Endothelial cell of umbilical vein (primary cell): Measurements from ENCODE around the gene UBE2U. TPM values are rescaled to one million over a fixed set of nuclear protein-coding genes. Genes with fewer than 3 reads are reported as not detected.

Experiments used
- BruUV-seq: library from RNA; stranded (reverse); fragments of 400-500 nt; replicated peaks from 2 replicates; lab custom pipeline; 2021; lab: Mats Ljungman, UMichigan
- CTCF ChIA-PET: fragments of 300-600, 350-600 bp; sonication (Branson Sonifier 250); formaldehyde crosslinking; loops from one replicate; lab custom pipeline; 2021; ENCODE audit warnings: antibody characterized with exemption, inconsistent platforms; lab: Charles Lee
- POLR2A ChIA-PET: fragments of 300-600, 350-600 bp; sonication (Branson Sonifier 250); formaldehyde crosslinking; loops from one replicate; lab custom pipeline; 2021; ENCODE audit warnings: antibody characterized with exemption, inconsistent platforms; lab: Charles Lee
- DNase-seq: peaks from one replicate; pipeline ENCODE4 v3.0.0-alpha.2; 2011; ENCODE audit warnings: low read depth, low spot score
- FAIRE-seq: peaks from 2 replicates; lab custom pipeline; 2011; peaks lifted over from hg19 to GRCh38; lab: Jason Lieb, UNC
- H2AFZ ChIP-seq: 2 replicates; pipeline ENCODE4 v1.6.0; 2012; ENCODE audit warnings: low read depth, low read length, control low read depth, inconsistent platforms
- H3K27ac ChIP-seq: 2 replicates; pipeline ENCODE4 v1.5.1; 2011; ENCODE audit warnings: low read depth, mild to moderate bottlenecking, control low read depth, low read length, moderate library complexity; ENCODE audit not compliant: insufficient read depth
- H3K27me3 ChIP-seq, 2 experiments: 2 replicates each; pipeline versions ENCODE4 v1.6.0 to v1.6.1; 2011; ENCODE audit warnings: low read length in 2 of 2, mixed read lengths in 1 of 2; ENCODE audit not compliant: control insufficient read depth in 2 of 2, insufficient read depth in 2 of 2
- H3K36me3 ChIP-seq, 2 experiments: 2 replicates in 1 of 2; 3 replicates in 1 of 2; pipeline ENCODE4 v1.5.1; 2011; ENCODE audit warnings: low read length in 2 of 2, mild to moderate bottlenecking in 1 of 2, moderate library complexity in 1 of 2; ENCODE audit not compliant: control insufficient read depth in 2 of 2, insufficient read depth in 2 of 2; ENCODE audit errors: extremely low read depth in 1 of 2
- H3K4me1 ChIP-seq: 3 replicates; pipeline ENCODE4 v1.5.1; 2011; ENCODE audit warnings: mild to moderate bottlenecking, low read length; ENCODE audit not compliant: control insufficient read depth, insufficient read depth; ENCODE audit errors: extremely low read depth
- H3K4me2 ChIP-seq: 2 replicates; pipeline ENCODE4 v1.6.1; 2011; ENCODE audit warnings: low read length, control low read depth, mixed read lengths; ENCODE audit not compliant: insufficient read depth
- H3K4me3 ChIP-seq, 3 experiments: fragments of 200-600 bp in 1 of 3; sonication (generic), shearing (Covaris generic) in 1 of 3; replicated peaks in 1 of 3; 2 replicates each; pipeline ENCODE4 v1.5.1; 2011 to 2016; ENCODE audit warnings: control low read depth in 3 of 3, low read length in 3 of 3, mild to moderate bottlenecking in 2 of 3, inconsistent platforms in 1 of 3, low read depth in 1 of 3, moderate library complexity in 1 of 3; ENCODE audit not compliant: insufficient read depth in 1 of 3
- H3K79me2 ChIP-seq: 2 replicates; pipeline ENCODE4 v1.6.0; 2012; ENCODE audit warnings: low read length, inconsistent platforms; ENCODE audit not compliant: control insufficient read depth, insufficient read depth
- H3K9ac ChIP-seq: replicated peaks from 2 replicates; pipeline ENCODE3; 2011; ENCODE audit warnings: low read length, control low read depth; ENCODE audit not compliant: insufficient read depth; ENCODE audit errors: extremely low read depth
- H3K9me1 ChIP-seq: replicated peaks from 3 replicates; pipeline ENCODE4 v1.6.0; 2011; ENCODE audit warnings: mild to moderate bottlenecking, low read length; ENCODE audit not compliant: control insufficient read depth, insufficient read depth; ENCODE audit errors: extremely low read depth
- H3K9me3 ChIP-seq: replicated peaks from 2 replicates; pipeline ENCODE4 v1.5.1; 2012; ENCODE audit warnings: low read length, inconsistent platforms; ENCODE audit not compliant: control insufficient read depth, insufficient read depth
- H4K20me1 ChIP-seq: replicated peaks from 2 replicates; pipeline ENCODE3; 2011; ENCODE audit warnings: mild to moderate bottlenecking, low read length; ENCODE audit not compliant: control insufficient read depth, insufficient read depth; ENCODE audit errors: extremely low read depth
- EZH2 ChIP-seq: IDR thresholded peaks from 2 replicates; pipeline ENCODE4 v1.6.1; 2012; ENCODE audit warnings: borderline replicate concordance, low read depth, mild to moderate bottlenecking, moderate library complexity, low read length, inconsistent platforms; ENCODE audit not compliant: severe bottlenecking
- FOS ChIP-seq: IDR thresholded peaks from 2 replicates; pipeline ENCODE4 v1.6.1; 2011; ENCODE audit warnings: mild to moderate bottlenecking, low read length, moderate library complexity, borderline replicate concordance; ENCODE audit not compliant: insufficient read depth
- GATA2 ChIP-seq: IDR thresholded peaks from 2 replicates; pipeline ENCODE4 v1.7.0; 2011; ENCODE audit warnings: low read depth, mild to moderate bottlenecking, moderate library complexity, mixed read lengths, low read length; ENCODE audit not compliant: insufficient read length, insufficient read depth
- JUN ChIP-seq: IDR thresholded peaks from 2 replicates; pipeline ENCODE4 v1.6.1; 2011; ENCODE audit warnings: borderline replicate concordance, low read depth; ENCODE audit not compliant: insufficient read length, insufficient read depth
- MYC ChIP-seq: IDR thresholded peaks from one replicate; pipeline ENCODE4 v1.6.1; 2011; ENCODE audit warnings: mild to moderate bottlenecking, low read depth, low read length
- POLR2A ChIP-seq: IDR thresholded peaks from 2 replicates; pipeline ENCODE4 v1.6.1; 2012; ENCODE audit warnings: low read depth, mild to moderate bottlenecking, control low read depth, low read length
- POLR2AphosphoS5 ChIP-seq: IDR thresholded peaks from 2 replicates; pipeline ENCODE4 v1.6.1; 2012; ENCODE audit warnings: low read depth, mild to moderate bottlenecking, control low read depth, low read length, moderate library complexity; ENCODE audit not compliant: insufficient read depth
- dilution Hi-C: fragments of 300-500 bp; cut with MboI; formaldehyde crosslinking; loops from one replicate; pipeline ENCODE4 v1.15.0; 2019; ENCODE audit warnings: low sequenced_read_pairs; ENCODE audit not compliant: extremely low pct_ligation_motif_present
- intact Hi-C: fragments of 100-400 bp; cut with micrococcal nuclease; formaldehyde crosslinking; loops from one replicate; pipeline ENCODE4 v1.10.0; 2022
- polyA plus RNA-seq, 4 experiments: library from polyadenylated mRNA; depleted of rRNA in 3 of 4; stranded (reverse) in 3 of 4; unstranded in 1 of 4; fragments of >200 nt; gene quantifications; 2 replicates each; pipeline versions ENCODE4 v1.2.1 to v1.2.3, GENCODE V29; 2011 to 2012; ENCODE audit warnings: missing spikeins in 1 of 4
- total RNA-seq: library from RNA; stranded (reverse); gene quantifications from 2 replicates; pipeline ENCODE4 v1.2.3, GENCODE V29; 2021
- TF ChIP-seq, protein P1 (sequence below): IDR thresholded peaks from 2 replicates; pipeline ENCODE4 v1.6.1; 2011; ENCODE audit not compliant: insufficient read depth, insufficient read length
- TF ChIP-seq, protein P2 (sequence below), 2 donors: IDR thresholded peaks; 1 replicate in 1 of 2; 2 replicates in 1 of 2; pipeline ENCODE4 v1.5.1; 2011; ENCODE audit warnings: low read length in 2 of 2, mild to moderate bottlenecking in 2 of 2, moderate library complexity in 2 of 2, control low read depth in 1 of 2, inconsistent platforms in 1 of 2, low read depth in 1 of 2; ENCODE audit not compliant: insufficient read depth in 1 of 2; ENCODE audit errors: extremely low read depth in 1 of 2

UBE2U gene
- total and polyA plus RNA-seq, 2 donors (not counting 3 experiments of a cell fraction or from before 2014, with no cell fraction given), result not detected

DNA sequence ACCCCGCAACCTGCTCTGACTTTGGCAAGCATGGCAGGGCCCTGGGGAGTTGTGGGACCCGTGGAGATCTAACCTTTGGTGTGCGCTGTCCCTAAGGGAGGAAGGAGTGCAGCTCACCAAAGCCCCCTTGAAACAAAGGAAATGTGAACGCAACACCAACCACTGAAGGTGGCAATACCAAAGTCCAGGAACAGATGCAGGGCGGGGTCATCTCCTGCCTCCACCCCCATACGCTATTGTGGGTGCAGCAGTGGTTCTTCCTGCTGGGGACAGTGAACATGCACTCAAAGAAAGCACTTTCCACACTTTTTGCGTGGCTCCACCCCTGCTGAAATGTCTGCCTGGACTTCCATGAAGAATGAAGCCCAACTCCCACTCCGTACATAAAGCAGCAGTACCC, 93.0 kb downstream of the UBE2U start:
- H3K4me2 ChIP-seq, result no peak overlapping the region
- H2AFZ ChIP-seq, result no peak overlapping the region
- H4K20me1 ChIP-seq, result no peaks in the 10 kb centered on the region
- TF ChIP-seq, protein P1, sequence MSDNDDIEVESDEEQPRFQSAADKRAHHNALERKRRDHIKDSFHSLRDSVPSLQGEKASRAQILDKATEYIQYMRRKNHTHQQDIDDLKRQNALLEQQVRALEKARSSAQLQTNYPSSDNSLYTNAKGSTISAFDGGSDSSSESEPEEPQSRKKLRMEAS, result no peak
- TF ChIP-seq EZH2 (no peak), JUN (no peak), POLR2A (no peak), FOS (no peak), MYC (no peak), GATA2 (no peak), POLR2AphosphoS5 (no peak)
- TF ChIP-seq, protein P2, sequence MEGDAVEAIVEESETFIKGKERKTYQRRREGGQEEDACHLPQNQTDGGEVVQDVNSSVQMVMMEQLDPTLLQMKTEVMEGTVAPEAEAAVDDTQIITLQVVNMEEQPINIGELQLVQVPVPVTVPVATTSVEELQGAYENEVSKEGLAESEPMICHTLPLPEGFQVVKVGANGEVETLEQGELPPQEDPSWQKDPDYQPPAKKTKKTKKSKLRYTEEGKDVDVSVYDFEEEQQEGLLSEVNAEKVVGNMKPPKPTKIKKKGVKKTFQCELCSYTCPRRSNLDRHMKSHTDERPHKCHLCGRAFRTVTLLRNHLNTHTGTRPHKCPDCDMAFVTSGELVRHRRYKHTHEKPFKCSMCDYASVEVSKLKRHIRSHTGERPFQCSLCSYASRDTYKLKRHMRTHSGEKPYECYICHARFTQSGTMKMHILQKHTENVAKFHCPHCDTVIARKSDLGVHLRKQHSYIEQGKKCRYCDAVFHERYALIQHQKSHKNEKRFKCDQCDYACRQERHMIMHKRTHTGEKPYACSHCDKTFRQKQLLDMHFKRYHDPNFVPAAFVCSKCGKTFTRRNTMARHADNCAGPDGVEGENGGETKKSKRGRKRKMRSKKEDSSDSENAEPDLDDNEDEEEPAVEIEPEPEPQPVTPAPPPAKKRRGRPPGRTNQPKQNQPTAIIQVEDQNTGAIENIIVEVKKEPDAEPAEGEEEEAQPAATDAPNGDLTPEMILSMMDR (IDR thresholded peaks at IDR 0.05; ENCODE audit: extremely low read depth in 1 of 2, insufficient read depth in 1 of 2, low read depth in 1 of 2, low read length in 2 of 2), result no peak
- FAIRE-seq (no peak), DNase-seq (no peak)
- peaks cover 15% of the 10 kb centered on the region for H3K4me1 ChIP-seq
- no peaks in the 10 kb centered on the region for H3K79me2 ChIP-seq
- intact Hi-C loops (no loop called here), dilution Hi-C loops (no loop called here)
- no peaks in the 10 kb centered on the region for H3K9me3 ChIP-seq
- H3K27me3 ChIP-seq, result no peaks in the 10 kb centered on the region
- no peak overlapping the region for H3K27ac ChIP-seq
- H3K9me1 ChIP-seq, result no peaks in the 10 kb centered on the region
- no peak overlapping the region for H3K4me3 ChIP-seq
- no TSS peak for BruUV-seq
- no peaks in the 10 kb centered on the region for H3K36me3 ChIP-seq
- ChIA-PET CTCF (interaction anchor here (1.0 kb wide), 1 partner anchor 379 kb away, joined by 3 read pairs; no protein-coding TSS in a partner anchor), POLR2A (no interaction called here)
- no peak overlapping the region for H3K9ac ChIP-seq
